ENCODE data around the gene FLRT2.

FLRT2 gene

GRCh38 chr14:85620947-85621346 lies 91.0 kb downstream of the FLRT2 start:
- DNase-seq = no peak
- H3K4me3 ChIP-seq (ENCODE audit: low read depth, low read length) = no peak overlapping the region
- TF ChIP-seq, protein P1, sequence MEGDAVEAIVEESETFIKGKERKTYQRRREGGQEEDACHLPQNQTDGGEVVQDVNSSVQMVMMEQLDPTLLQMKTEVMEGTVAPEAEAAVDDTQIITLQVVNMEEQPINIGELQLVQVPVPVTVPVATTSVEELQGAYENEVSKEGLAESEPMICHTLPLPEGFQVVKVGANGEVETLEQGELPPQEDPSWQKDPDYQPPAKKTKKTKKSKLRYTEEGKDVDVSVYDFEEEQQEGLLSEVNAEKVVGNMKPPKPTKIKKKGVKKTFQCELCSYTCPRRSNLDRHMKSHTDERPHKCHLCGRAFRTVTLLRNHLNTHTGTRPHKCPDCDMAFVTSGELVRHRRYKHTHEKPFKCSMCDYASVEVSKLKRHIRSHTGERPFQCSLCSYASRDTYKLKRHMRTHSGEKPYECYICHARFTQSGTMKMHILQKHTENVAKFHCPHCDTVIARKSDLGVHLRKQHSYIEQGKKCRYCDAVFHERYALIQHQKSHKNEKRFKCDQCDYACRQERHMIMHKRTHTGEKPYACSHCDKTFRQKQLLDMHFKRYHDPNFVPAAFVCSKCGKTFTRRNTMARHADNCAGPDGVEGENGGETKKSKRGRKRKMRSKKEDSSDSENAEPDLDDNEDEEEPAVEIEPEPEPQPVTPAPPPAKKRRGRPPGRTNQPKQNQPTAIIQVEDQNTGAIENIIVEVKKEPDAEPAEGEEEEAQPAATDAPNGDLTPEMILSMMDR (IDR thresholded peaks at IDR 0.05; ENCODE audit: low read depth, low read length, missing control alignments) = no peak
- H3K36me3 ChIP-seq (replicated peaks) = peaks cover 3% of the 10 kb centered on the region
- no peak overlapping the region for H3K27ac ChIP-seq
- in situ Hi-C loops (cut with HindIII; ENCODE audit: low pct_ligation_motif_present, low sequenced_read_pairs) = no loop called here
- no peaks in the 10 kb centered on the region for H3K27me3 ChIP-seq (replicated peaks)

DNA sequence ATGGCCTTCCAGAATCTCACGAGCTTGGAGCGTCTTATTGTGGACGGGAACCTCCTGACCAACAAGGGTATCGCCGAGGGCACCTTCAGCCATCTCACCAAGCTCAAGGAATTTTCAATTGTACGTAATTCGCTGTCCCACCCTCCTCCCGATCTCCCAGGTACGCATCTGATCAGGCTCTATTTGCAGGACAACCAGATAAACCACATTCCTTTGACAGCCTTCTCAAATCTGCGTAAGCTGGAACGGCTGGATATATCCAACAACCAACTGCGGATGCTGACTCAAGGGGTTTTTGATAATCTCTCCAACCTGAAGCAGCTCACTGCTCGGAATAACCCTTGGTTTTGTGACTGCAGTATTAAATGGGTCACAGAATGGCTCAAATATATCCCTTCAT lies 92.2 kb downstream of the FLRT2 start:
- Histone ChIP-seq H3K27ac (no peak overlapping the region), H3K36me3 (replicated peaks) (peaks cover 3% of the 10 kb centered on the region), H3K4me3 (ENCODE audit: low read depth, low read length) (no peak overlapping the region), H3K27me3 (replicated peaks) (no peaks in the 10 kb centered on the region)
- no peak for DNase-seq
- TF ChIP-seq, protein P1 (IDR thresholded peaks at IDR 0.05; ENCODE audit: low read depth, low read length, missing control alignments) = no peak
- in situ Hi-C loops (cut with HindIII; ENCODE audit: low pct_ligation_motif_present, low sequenced_read_pairs) = no loop called here

GRCh38 chr14:85622986-85623685 lies 93.2 kb downstream of the FLRT2 start:
- in situ Hi-C loops (cut with HindIII; ENCODE audit: low pct_ligation_motif_present, low sequenced_read_pairs) = no loop called here
- no peaks in the 10 kb centered on the region for H3K27me3 ChIP-seq (replicated peaks)
- peaks cover 3% of the 10 kb centered on the region for H3K36me3 ChIP-seq (replicated peaks)
- TF ChIP-seq, protein P1 (IDR thresholded peaks at IDR 0.05; ENCODE audit: low read depth, low read length, missing control alignments) = no peak
- H3K4me3 ChIP-seq (ENCODE audit: low read depth, low read length) = no peak overlapping the region
- H3K27ac ChIP-seq = no peak overlapping the region
- no peak for DNase-seq

DNA sequence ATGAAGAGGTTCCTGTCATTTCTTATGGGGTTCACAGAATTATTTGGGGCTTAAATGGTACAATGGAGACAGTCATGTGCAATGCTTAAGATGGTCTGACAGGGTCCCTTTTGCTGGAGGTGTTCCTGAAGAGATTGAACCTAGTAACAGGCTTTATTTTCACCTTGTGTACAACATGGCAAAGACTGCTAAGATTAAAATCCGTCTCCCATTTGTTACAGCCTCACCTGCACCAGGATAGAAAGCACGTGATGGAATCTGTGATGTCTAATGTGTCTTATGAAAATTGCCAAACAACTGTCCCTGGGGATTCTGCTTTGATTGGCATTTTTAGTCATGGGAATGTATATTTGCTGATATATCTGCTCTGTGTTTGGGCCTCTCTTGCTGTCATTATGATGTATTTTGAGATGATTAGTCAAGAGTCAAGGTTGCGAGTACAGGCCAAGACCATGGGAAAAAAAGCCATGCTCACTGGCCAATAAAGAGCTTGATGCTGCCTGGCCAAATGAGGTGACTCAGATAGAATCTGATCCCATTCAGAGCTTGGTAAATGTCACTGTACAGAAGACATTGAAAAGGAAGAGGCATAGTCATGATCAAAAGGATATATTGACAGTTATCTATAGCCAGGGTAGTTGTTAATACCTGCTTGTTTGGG lies 96.1 kb downstream of the FLRT2 start:
- H3K27ac ChIP-seq = no peak overlapping the region
- DNase-seq = no peak
- H3K4me3 ChIP-seq (ENCODE audit: low read depth, low read length) = no peak overlapping the region
- in situ Hi-C loops (cut with HindIII; ENCODE audit: low pct_ligation_motif_present, low sequenced_read_pairs) = no loop called here
- H3K36me3 ChIP-seq (replicated peaks) = peaks cover 3% of the 10 kb centered on the region
- no peaks in the 10 kb centered on the region for H3K27me3 ChIP-seq (replicated peaks)
- TF ChIP-seq, protein P1 (IDR thresholded peaks at IDR 0.05; ENCODE audit: low read depth, low read length, missing control alignments) = no peak

GRCh38 chr14:85634205-85634604 lies 104.3 kb downstream of the FLRT2 start:
- no peak for DNase-seq
- Histone ChIP-seq H3K36me3 (replicated peaks) (no peaks in the 10 kb centered on the region), H3K27me3 (replicated peaks) (no peaks in the 10 kb centered on the region), H3K4me3 (ENCODE audit: low read depth, low read length) (no peak overlapping the region), H3K27ac (no peak overlapping the region)
- in situ Hi-C loops (cut with HindIII; ENCODE audit: low pct_ligation_motif_present, low sequenced_read_pairs) = no loop called here
- TF ChIP-seq, protein P1 (IDR thresholded peaks at IDR 0.05; ENCODE audit: low read depth, low read length, missing control alignments) = no peak

Data from brain microvascular endothelial cell (primary cell).